ENCODE data around the gene SESN1.

The SESN1 gene

DNA sequence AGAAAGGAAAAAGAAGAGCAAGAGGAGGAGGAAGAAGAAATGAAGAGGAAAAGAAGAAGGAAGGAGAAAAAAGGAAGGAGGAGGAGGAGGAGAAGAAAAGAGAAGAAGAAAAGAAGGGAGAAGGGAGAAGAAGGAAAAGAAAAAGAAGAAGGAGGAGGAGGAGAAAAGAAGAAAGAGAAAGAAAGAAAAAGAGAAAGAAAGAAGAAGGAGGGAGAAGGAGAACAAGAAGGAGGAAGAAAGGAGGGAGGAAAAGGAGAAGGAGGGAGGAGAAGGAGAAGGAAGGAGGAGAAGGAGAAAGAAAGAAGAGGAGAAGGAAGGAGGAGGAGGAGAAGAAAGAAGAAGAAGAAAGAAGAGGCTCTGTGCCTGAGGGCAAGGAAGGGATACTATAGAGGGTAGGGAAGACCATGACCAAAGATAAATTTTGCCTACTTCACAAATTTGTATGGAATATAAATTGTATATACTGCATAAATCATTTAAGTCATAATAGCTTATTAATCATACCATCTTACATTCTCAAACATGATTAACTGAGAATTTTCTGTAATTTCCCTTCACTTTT lies 55.7 kb downstream of the SESN1 start:
- no peak overlapping the region for H3K27ac ChIP-seq
- H3K4me3 ChIP-seq: no peak overlapping the region

GRCh38 chr6:109036574-109037294 lies 57.9 kb downstream of the SESN1 start:
- no peak overlapping the region for H3K4me3 ChIP-seq
- no peak overlapping the region for H3K27ac ChIP-seq

- H3K4me3 ChIP-seq: no peak overlapping the region
- no peak overlapping the region for H3K27ac ChIP-seq
Observed at GRCh38 chr6:109034526-109034925, 60.1 kb downstream of the SESN1 start.

DNA sequence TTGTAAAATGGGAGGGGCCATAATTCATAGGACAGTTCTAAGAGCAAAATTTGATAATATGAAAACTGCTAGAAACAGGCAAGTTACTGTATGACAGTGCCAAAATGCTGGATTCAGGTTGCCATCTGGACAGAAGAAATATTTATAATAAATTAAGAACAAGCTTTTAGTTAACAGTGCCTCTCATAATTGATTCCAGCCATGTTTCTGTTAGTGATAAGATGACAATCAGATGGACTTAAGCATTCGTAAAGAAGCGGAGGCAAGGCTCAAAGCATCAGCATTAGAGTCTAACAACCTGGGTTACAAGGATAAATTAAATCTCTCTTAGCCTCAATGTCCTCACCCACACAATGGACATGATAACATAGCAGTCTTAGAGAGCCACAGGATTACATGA lies 61.0 kb downstream of the SESN1 start:
- no peak overlapping the region for H3K27ac ChIP-seq
- no peak overlapping the region for H3K4me3 ChIP-seq

- no peak overlapping the region for H3K27ac ChIP-seq
- H3K4me3 ChIP-seq: no peak overlapping the region
Observed at GRCh38 chr6:109031416-109031815, 63.2 kb downstream of the SESN1 start.

- no peak overlapping the region for H3K27ac ChIP-seq
- no peak overlapping the region for H3K4me3 ChIP-seq
Observed at GRCh38 chr6:109029313-109029712, 65.3 kb downstream of the SESN1 start.

DNA sequence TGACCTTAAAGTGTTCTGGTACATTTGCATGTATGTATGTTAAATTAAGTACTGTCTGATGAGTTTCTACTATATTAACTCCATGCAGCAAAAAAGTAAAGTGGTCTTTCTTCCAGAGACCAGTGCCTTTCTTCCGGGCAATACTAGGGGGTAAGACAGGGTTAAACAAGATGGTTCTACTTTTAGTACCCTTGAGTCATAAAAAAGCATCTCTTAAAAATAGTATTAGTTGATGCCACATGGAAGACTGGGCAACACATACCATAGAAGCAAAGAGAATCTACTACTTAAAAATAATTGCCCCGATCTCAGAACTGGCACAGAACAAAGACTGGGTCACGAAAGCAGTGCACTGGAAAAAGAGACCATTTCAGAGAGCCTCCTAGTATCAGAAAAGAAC lies 66.2 kb downstream of the SESN1 start:
- Histone ChIP-seq H3K27ac (no peak overlapping the region), H3K4me3 (no peak overlapping the region)

DNA sequence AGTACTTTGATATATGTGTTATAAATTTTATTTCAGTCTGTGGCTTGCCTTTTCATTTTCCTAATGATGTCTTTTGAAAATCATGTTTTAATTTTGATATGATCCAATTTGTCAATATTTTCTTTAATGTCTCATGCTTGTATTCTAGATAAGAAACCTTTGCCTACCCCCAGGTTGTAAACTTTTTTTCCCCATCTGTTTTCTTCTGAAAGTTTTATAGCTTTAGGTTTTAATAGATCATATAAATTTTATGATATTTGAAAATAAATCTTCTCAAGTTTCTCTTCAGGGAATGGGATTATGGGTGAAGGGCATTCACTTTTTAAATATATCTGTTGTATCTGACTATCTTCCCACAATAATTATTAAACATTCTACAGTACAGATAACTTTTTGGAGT lies 66.7 kb downstream of the SESN1 start:
- no peak overlapping the region for H3K4me3 ChIP-seq
- no peak overlapping the region for H3K27ac ChIP-seq

DNA sequence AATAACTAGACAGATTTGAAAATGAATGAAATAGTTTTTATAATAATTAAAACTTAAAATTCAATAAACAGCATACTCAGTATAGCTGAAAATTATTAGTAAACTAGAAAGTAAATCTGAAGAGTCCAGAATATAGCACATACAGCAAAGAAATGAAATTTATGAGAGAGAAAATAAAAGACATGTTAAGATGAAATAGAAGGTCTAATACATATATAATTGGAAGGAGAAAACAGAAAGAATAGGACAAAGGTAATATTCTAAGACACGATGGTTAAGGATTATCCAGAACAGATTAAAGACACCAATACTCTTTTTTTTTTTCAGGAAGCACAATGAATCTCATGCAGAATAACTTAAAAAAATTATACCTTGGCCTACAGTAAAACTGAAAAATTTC lies 69.0 kb downstream of the SESN1 start:
- no peak overlapping the region for H3K4me3 ChIP-seq
- no peak overlapping the region for H3K27ac ChIP-seq

- Histone ChIP-seq H3K27ac (no peak overlapping the region), H3K4me3 (no peak overlapping the region)
Observed at GRCh38 chr6:109024784-109025183, 69.9 kb downstream of the SESN1 start.

DNA sequence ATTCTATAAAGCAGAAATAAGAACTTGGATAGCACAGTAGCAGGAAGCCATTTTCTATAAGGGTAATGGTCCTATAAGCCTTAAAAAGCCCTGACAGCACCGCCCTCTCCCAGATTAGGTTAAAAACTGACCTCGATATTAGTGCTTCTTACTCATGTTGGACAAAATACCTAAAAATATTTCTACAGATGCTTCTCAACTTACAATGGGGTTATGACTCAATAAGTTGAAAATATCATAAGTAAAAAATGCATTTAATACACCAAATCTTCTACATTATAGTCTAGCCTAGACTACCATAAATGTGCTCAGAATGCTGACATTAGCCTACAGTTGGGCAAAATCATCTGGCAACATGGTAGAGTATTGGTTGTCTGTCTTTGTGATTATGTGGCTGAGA lies 70.3 kb downstream of the SESN1 start:
- H3K4me3 ChIP-seq: no peak overlapping the region

GRCh38 chr6:109023356-109023925 lies 71.2 kb downstream of the SESN1 start:
- Histone ChIP-seq H3K27ac (no peak overlapping the region), H3K4me3 (no peak overlapping the region)

More for the DNA sequence above, 70.3 kb downstream of the SESN1 start:
- no peak overlapping the region for H3K27ac ChIP-seq

GRCh38 chr6:109021870-109022269 lies 72.8 kb downstream of the SESN1 start:
- H3K27ac ChIP-seq: no peak overlapping the region
- H3K4me3 ChIP-seq: no peak overlapping the region

DNA sequence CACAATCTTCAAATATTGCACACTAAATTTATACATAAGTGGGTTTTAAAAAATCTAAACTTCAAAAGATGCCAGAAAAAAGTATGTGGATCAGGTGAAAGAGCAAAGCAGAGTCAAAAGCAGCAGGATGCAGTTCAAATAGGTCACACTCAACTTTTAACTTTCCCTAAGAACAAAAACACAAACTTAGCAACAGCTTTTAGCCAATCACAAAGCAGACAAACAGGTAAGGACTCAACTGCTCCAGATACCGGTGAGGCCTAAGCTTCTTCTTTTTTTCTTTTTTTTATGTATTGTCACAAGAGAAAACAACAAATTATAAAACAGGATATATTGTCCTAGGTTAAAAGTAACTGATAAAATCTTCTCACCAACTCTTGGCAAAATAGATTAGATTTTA lies 74.7 kb downstream of the SESN1 start:
- H3K27ac ChIP-seq: no peak overlapping the region
- H3K4me3 ChIP-seq: no peak overlapping the region

DNA sequence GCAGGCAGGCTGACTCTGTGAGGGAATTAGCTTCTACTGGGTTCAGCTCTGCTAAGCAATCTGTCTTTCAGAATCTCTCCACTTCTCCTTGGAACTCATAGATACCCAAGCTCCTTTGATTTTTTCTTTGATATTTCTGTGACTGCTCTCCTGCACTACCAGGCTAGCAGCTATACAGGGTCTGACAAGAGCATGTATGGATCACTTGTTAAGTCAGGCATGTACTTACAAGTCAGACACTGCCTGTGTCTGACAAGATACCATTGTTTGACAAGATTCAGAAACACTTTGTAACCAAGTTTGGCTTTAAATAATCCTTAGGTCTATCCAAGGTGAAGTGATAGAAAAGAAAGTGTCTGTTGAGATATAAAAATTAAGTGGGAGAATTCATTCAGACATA lies 79.5 kb downstream of the SESN1 start:
- Histone ChIP-seq H3K4me3 (no peak overlapping the region), H3K27ac (peak overlapping the region in 14 of 21 experiments; percentile 8 to 71 (median 42))

- no peak overlapping the region for H3K4me3 ChIP-seq
- peak overlapping the region in 14 of 21 experiments; percentile 8 to 71 (median 42) for H3K27ac ChIP-seq
Observed at GRCh38 chr6:109014606-109015005, 80.0 kb downstream of the SESN1 start.

DNA sequence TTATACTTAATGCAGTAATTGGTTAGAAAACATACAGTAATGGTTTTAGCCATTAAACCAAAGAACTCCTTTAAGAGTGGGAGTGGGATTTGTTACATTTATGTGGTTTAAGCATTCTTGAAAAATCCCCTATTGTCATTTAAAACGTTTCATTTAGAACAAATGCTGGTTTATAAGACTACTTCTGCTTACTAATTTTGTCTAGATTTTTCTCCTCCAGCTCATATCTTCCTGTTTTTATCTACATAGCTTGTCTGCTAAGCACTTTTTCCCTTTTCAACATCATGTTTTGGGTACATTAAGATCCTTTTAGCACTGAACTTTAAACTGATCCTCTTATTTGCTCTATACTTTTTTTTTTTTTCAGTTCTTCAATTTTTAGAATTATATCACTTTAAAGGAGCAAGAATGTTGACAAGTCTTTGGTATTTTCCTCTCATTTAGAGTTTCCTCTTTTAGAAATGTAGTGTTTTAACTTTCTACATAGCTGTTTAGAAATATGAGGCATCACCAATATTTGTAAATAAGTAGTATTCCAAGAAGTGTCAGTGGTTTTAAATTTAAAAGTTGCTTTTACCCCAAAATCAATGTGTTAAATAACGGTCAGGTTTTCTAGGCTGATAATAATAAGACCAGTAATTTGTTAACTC lies 80.9 kb downstream of the SESN1 start:
- H3K27ac ChIP-seq: peak overlapping the region in 7 of 21 experiments; percentile 15 to 71 (median 66)
- H3K4me3 ChIP-seq: no peak overlapping the region

DNA sequence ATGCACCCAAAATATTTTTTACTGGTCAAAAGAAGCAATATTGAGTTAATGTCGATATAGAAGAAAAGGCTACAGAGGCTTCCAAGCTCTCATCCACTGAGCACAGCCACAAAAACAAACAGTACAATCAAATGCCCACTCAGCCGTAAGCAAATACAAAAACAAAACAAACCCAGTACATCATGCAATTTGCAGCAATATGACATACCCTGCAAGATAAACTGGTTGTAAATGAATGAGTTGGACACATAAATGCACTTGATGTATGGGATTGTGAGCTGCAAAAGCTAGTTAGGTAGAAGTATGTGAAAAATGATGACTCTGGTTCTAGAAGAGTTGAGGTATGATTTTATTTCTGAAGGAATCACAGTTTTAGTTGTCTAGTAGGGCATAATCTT lies 83.9 kb downstream of the SESN1 start:
- H3K27ac ChIP-seq: peak overlapping the region in 7 of 21 experiments; percentile 89 to 98 (median 95)
- H3K4me3 ChIP-seq: no peak overlapping the region

- peak overlapping the region; percentile 82 to 99 (median 96) for H3K4me3 ChIP-seq
- peak overlapping the region; percentile 54 to 99 (median 94) for H3K27ac ChIP-seq
Observed at GRCh38 chr6:109009962-109010704, 84.5 kb downstream of the SESN1 start.
